Nephron (organoid): ENCODE measurements around the gene HAX1.
A peak's percentile ranks its signal among the peaks of the same experiment; 100 is the strongest.
"Not testable (repeated sequence)": the region's sequence is repeated elsewhere in the genome, so short reads cannot be mapped to it uniquely, and the experiment has no call there.

Source experiments
- H3K27ac Mint-ChIP-seq, 3 experiments: 2 replicates each; pipeline ENCODE4 v1.8.0; 2020; ENCODE audit warnings: mixed read lengths in 3 of 3, mild to moderate bottlenecking in 2 of 3, moderate library complexity in 1 of 3
- H3K27me3 Mint-ChIP-seq: 2 replicates; pipeline ENCODE4 v1.8.0; 2021; ENCODE audit warnings: low read depth, mild to moderate bottlenecking, moderate library complexity, mixed read lengths
- H3K36me3 Mint-ChIP-seq: 2 replicates; pipeline ENCODE4 v1.8.0; 2020; ENCODE audit warnings: low read depth, mixed read lengths
- H3K4me1 Mint-ChIP-seq: 2 replicates; pipeline ENCODE4 v1.8.0; 2020; ENCODE audit warnings: mixed read lengths
- H3K4me3 Mint-ChIP-seq, 3 experiments: 2 replicates each; pipeline ENCODE4 v1.8.0; 2020; ENCODE audit warnings: mild to moderate bottlenecking in 3 of 3, mixed read lengths in 3 of 3, moderate library complexity in 2 of 3
- H3K9me3 Mint-ChIP-seq: 2 replicates; pipeline ENCODE4 v1.8.0; 2020; ENCODE audit warnings: mixed read lengths
- CTCF ChIP-seq, 3 experiments: fragments of 200-600 bp; sonication (generic); IDR thresholded peaks; one replicate each; pipeline ENCODE4 v1.5.0; 2021; ENCODE audit warnings: antibody characterized with exemption in 3 of 3; ENCODE audit not compliant: unreplicated experiment in 3 of 3

Gene HAX1

GRCh38 chr1:154270833-154271232 is 1.6 kb upstream of the HAX1 start:
- H3K36me3 Mint-ChIP-seq = peaks cover 50% of the 10 kb centered on the region
- no peak for TF ChIP-seq CTCF (IDR thresholded peaks at IDR 0.05; ENCODE audit: unreplicated experiment in 3 of 3)
- H3K9me3 Mint-ChIP-seq = no peaks in the 10 kb centered on the region
- no peaks in the 10 kb centered on the region for H3K27me3 Mint-ChIP-seq
- peak overlapping the region; percentile 73 to 98 (median 80) for H3K4me3 Mint-ChIP-seq
- peaks cover 18% of the 10 kb centered on the region for H3K4me1 Mint-ChIP-seq
- peak overlapping the region; percentile 65 to 97 (median 95) for H3K27ac Mint-ChIP-seq

GRCh38 chr1:154272999-154273563 is 652 bp downstream of the HAX1 start:
- Mint-ChIP-seq H3K27ac (peak overlapping the region; percentile 95 to 97 (median 96)), H3K4me1 (peaks cover 18% of the 10 kb centered on the region), H3K36me3 (peaks cover 41% of the 10 kb centered on the region), H3K4me3 (peak overlapping the region; percentile 97 to 98 (median 98)), H3K27me3 (no peaks in the 10 kb centered on the region), H3K9me3 (no peaks in the 10 kb centered on the region)
- TF ChIP-seq CTCF (IDR thresholded peaks at IDR 0.05; ENCODE audit: unreplicated experiment in 3 of 3) = no peak

GRCh38 chr1:154276797-154277196 is 4.4 kb downstream of the HAX1 start:
- H3K9me3 Mint-ChIP-seq = no peaks in the 10 kb centered on the region
- H3K27me3 Mint-ChIP-seq = no peaks in the 10 kb centered on the region
- peaks cover 17% of the 10 kb centered on the region for H3K4me1 Mint-ChIP-seq
- H3K36me3 Mint-ChIP-seq = peaks cover 16% of the 10 kb centered on the region
- no peak overlapping the region for H3K4me3 Mint-ChIP-seq
- no peak overlapping the region for H3K27ac Mint-ChIP-seq
- no peak for TF ChIP-seq CTCF (IDR thresholded peaks at IDR 0.05; ENCODE audit: unreplicated experiment in 3 of 3)

GRCh38 chr1:154287591-154287990 is 15.2 kb downstream of the HAX1 start:
- not testable (repeated sequence) for H3K9me3 Mint-ChIP-seq, H3K27ac Mint-ChIP-seq, H3K27me3 Mint-ChIP-seq, H3K4me1 Mint-ChIP-seq, H3K4me3 Mint-ChIP-seq, H3K36me3 Mint-ChIP-seq

GRCh38 chr1:154288661-154289060 is 16.2 kb downstream of the HAX1 start:
- Mint-ChIP-seq H3K4me1 (no peaks in the 10 kb centered on the region), H3K9me3 (peaks cover 11% of the 10 kb centered on the region), H3K36me3 (no peaks in the 10 kb centered on the region), H3K27ac (no peak overlapping the region), H3K4me3 (no peak overlapping the region), H3K27me3 (peaks cover 7% of the 10 kb centered on the region)
- TF ChIP-seq CTCF (IDR thresholded peaks at IDR 0.05; ENCODE audit: unreplicated experiment in 3 of 3) = no peak

- no peaks in the 10 kb centered on the region for H3K4me1 Mint-ChIP-seq
- no peak for TF ChIP-seq CTCF (IDR thresholded peaks at IDR 0.05; ENCODE audit: unreplicated experiment in 3 of 3)
- no peak overlapping the region for H3K4me3 Mint-ChIP-seq
- no peak overlapping the region for H3K27ac Mint-ChIP-seq
- peaks cover 3% of the 10 kb centered on the region for H3K27me3 Mint-ChIP-seq
- H3K36me3 Mint-ChIP-seq = peaks cover 8% of the 10 kb centered on the region
- peaks cover 22% of the 10 kb centered on the region for H3K9me3 Mint-ChIP-seq
Measured at GRCh38 chr1:154290921-154291320, 18.5 kb downstream of the HAX1 start.
